ENCODE measurements around the gene KLF4.

Gene KLF4

DNA sequence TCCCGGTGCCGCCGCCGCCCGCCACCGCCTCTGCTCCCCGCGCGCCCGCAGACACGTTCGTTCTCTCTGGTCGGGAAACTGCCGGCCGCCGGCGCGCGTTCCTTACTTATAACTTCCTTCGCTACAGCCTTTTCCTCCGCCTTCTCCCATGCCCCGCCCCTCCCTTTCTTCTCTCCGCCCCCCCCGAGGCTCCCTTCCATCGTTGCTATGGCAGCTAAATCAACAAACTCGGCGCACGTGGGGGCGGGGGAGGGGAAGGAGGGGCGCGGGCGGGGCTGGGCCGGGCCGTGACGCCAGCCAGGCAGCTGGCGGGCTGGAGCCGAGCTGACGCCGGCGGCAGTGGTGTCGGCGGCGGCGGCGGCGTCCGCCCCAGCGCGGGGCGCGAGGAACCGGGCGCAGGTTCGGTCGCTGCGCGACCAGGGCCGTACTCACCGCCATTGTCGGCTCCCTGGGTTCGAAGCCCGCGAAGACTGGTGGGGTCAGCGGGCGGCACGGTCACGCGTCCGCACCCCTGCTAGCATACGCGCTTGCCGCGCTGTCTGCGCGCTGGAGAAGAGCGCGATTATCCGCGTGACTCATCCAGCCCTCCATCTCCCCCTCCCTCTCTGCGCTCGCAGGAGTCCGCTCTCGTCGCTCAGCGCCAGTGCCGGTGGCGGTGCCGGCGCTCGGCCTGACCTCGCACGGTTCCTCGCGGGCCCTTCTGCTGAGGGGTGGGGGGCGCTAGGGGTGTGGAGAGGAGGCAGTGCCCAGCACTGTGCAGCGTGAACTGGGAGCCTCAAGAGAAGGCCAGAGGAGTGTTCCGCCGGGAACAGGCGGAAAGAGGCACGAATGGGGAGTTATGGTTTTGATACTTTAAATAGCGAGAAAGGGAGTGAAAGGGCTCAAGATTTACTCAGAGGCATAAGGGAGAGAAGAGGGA, at the start of gene KLF4:
TSS of gene KLF4 (minus strand) at position 83 of the 919 bp plus-strand sequence. CDS start 597 bp downstream, outside the sequence.
- peak within 1 kb of the TSS; percentile 75 for H3K4me2 ChIP-seq (ENCODE audit: low read length)
- peak within 1 kb of the TSS; percentile 80 for H2AFZ ChIP-seq
- no peaks in the 10 kb centered on the region for H3K27me3 ChIP-seq (ENCODE audit: control insufficient read depth, insufficient read depth, low read length)
- H3K27ac ChIP-seq, result peak within 1 kb of the TSS; percentile 68
- no peaks in the 10 kb centered on the region for H3K36me3 ChIP-seq (ENCODE audit: control insufficient read depth, insufficient read depth, low read length)
- no peaks in the 10 kb centered on the region for H3K9me3 ChIP-seq (ENCODE audit: control insufficient read depth, low read length)
- H3K4me1 ChIP-seq, result no peaks in the 10 kb centered on the region
- peak within 1 kb of the TSS; percentile 28 for H3K9ac ChIP-seq
- H3K4me3 ChIP-seq (ENCODE audit: low read depth, low read length), result peak within 1 kb of the TSS; percentile 61
- H3K79me2 ChIP-seq, result no peaks in the 10 kb centered on the region
- TF ChIP-seq, protein P1, sequence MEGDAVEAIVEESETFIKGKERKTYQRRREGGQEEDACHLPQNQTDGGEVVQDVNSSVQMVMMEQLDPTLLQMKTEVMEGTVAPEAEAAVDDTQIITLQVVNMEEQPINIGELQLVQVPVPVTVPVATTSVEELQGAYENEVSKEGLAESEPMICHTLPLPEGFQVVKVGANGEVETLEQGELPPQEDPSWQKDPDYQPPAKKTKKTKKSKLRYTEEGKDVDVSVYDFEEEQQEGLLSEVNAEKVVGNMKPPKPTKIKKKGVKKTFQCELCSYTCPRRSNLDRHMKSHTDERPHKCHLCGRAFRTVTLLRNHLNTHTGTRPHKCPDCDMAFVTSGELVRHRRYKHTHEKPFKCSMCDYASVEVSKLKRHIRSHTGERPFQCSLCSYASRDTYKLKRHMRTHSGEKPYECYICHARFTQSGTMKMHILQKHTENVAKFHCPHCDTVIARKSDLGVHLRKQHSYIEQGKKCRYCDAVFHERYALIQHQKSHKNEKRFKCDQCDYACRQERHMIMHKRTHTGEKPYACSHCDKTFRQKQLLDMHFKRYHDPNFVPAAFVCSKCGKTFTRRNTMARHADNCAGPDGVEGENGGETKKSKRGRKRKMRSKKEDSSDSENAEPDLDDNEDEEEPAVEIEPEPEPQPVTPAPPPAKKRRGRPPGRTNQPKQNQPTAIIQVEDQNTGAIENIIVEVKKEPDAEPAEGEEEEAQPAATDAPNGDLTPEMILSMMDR (IDR thresholded peaks at IDR 0.05), result no peak

DNA sequence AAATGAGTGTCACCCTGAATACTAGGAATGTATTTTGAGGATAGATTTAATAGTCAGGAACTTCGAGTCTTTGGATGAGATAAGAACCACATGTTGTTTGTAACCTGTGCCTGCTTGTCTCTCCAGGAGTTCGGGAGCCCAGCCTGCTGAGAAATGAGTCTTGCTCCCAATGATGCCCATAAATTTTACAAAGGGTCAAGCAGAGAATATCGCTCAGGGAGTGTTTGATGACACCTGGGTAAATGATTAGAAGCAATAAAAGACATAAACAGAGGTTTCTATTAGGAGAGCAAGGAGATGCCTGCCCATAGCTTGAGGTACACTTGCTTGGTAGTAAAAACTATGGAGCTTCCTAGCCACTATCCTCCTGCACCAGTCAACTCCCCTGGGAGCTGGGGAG, 46.9 kb upstream of the KLF4 start:
- no peak overlapping the region for H3K27ac ChIP-seq
- H3K9me3 ChIP-seq (ENCODE audit: control insufficient read depth, low read length), result no peaks in the 10 kb centered on the region
- TF ChIP-seq, protein P1 (IDR thresholded peaks at IDR 0.05), result no peak

DNA sequence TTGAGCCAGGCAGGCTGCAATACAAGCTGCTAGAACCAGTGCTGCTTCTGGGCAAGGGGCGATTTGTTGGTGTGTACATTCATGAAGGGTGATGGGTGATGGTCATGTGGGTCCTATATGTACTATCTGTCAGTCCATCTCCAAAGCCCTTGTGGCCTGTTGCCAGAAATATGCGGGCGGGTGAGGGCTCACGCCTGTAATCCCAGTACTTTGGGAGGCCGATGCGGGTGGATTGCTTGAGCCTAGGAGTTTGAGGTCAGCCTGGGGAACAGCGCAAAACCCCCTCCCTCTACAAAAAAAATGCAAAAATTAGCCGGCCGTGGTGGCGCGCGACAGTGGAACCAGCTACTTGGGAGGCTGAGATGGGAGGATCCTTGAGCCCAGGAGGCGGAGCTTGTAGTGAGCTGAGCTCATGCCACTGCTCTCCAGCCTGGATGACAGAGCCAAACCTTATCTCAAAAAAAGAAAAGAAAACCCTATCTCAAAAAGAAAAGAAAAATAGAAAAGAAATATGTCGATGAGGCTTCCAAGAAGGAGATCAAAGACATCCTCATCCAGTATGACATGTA, 45.0 kb upstream of the KLF4 start:
- no peaks in the 10 kb centered on the region for H3K36me3 ChIP-seq (ENCODE audit: control insufficient read depth, insufficient read depth, low read length)
- no peaks in the 10 kb centered on the region for H3K4me1 ChIP-seq
- no peak overlapping the region for H3K4me2 ChIP-seq (ENCODE audit: low read length)
- H3K4me3 ChIP-seq (ENCODE audit: low read depth, low read length), result no peak overlapping the region
- TF ChIP-seq, protein P1 (IDR thresholded peaks at IDR 0.05), result no peak
- H3K79me2 ChIP-seq, result no peaks in the 10 kb centered on the region
- H3K9me3 ChIP-seq (ENCODE audit: control insufficient read depth, low read length), result no peaks in the 10 kb centered on the region
- H3K9ac ChIP-seq, result no peak overlapping the region
- no peak overlapping the region for H3K27ac ChIP-seq
- no peak overlapping the region for H2AFZ ChIP-seq
- H3K27me3 ChIP-seq (ENCODE audit: control insufficient read depth, insufficient read depth, low read length), result no peaks in the 10 kb centered on the region

More for the DNA sequence above, 46.9 kb upstream of the KLF4 start:
- no peak overlapping the region for H3K4me2 ChIP-seq (ENCODE audit: low read length)
- no peak overlapping the region for H3K4me3 ChIP-seq (ENCODE audit: low read depth, low read length)
- H3K9ac ChIP-seq, result no peak overlapping the region
- no peaks in the 10 kb centered on the region for H3K79me2 ChIP-seq
- H3K36me3 ChIP-seq (ENCODE audit: control insufficient read depth, insufficient read depth, low read length), result no peaks in the 10 kb centered on the region
- no peaks in the 10 kb centered on the region for H3K4me1 ChIP-seq
- no peak overlapping the region for H2AFZ ChIP-seq
- H3K27me3 ChIP-seq (ENCODE audit: control insufficient read depth, insufficient read depth, low read length), result no peaks in the 10 kb centered on the region

DNA sequence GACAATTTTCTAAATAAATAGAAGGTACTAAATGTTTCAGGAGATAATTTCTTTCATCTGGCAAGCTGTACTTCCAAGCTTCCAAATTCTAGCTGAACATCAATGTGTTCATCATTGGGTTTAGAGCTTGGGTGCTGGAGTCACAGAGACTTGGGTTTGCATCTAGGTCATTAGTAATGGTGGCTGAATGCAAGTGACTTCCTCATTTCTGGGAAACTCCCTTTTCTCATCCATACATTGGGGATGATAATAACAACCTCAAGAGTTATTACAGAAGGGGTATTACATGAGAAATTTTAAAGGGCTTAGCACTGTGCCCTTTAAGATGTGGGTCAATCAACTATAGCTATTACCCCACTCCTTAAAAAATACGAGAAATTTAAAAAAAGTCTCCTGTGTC, 41.1 kb upstream of the KLF4 start:
- Histone ChIP-seq H3K9me3 (ENCODE audit: control insufficient read depth, low read length) (no peaks in the 10 kb centered on the region), H3K9ac (no peak overlapping the region), H3K79me2 (no peaks in the 10 kb centered on the region), H3K4me1 (no peaks in the 10 kb centered on the region), H3K27me3 (ENCODE audit: control insufficient read depth, insufficient read depth, low read length) (no peaks in the 10 kb centered on the region), H2AFZ (no peak overlapping the region), H3K36me3 (ENCODE audit: control insufficient read depth, insufficient read depth, low read length) (no peaks in the 10 kb centered on the region), H3K27ac (no peak overlapping the region), H3K4me2 (ENCODE audit: low read length) (no peak overlapping the region), H3K4me3 (ENCODE audit: low read depth, low read length) (no peak overlapping the region)
- TF ChIP-seq, protein P1 (IDR thresholded peaks at IDR 0.05), result no peak
